ENCODE results near the gene INF2. TPM values are rescaled to one million over a fixed set of nuclear protein-coding genes. Genes with fewer than 3 reads are reported as not detected.
"Not testable (repeated sequence)": the region's sequence is repeated elsewhere in the genome, so short reads cannot be mapped to it uniquely, and the experiment has no call there.

Gene INF2
- 14.0 and 14.5 TPM in 2 replicates for total RNA-seq (2014; rRNA removed; shearing (Covaris generic))
- 28.2 and 37.8 TPM in 2 replicates for polyA plus RNA-seq (2015; cell fraction: cytosol; rRNA removed)
- polyA plus RNA-seq (2015; cell fraction: nucleus; rRNA removed), result 54.5 and 56.2 TPM in 2 replicates

DNA sequence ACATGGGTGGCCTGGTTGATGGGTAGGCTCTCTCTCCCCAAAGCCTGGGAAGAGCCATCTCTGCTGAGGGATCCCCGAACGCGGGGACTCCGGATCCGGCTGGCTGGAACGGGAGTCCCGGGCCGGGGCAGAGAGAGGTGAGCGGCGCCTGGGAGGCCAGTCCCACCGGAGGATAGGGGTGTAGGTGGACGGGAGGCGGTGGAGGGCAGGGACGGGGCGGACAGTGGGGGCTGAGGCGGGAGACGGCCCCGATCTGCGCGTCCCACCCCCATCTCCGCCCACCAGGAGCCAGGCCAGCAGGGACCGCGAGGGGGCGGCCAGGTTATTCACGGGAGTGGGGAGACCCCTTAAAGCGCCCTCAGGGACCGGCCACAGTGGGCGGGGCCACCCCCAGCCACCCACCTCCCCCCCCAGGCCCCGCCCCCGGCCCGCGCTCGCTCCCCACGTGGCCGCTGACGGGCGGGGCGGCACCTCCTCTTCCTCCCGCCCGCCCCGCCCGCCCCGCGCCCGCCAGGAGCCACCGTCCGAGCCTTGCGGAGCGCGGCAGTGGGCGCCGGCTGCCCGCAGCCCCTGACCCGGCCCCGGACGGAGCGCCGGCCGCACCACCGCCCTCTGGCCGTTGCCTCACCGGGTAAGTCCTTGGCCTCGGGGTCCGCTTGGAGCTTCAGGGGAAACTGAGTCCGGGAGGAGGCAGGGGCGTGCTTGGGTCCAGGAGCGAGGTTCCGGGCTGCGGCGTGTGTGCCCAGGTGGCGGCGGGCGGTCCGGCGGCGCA is at the start of gene INF2:
Gene INF2 (plus strand): TSS at position 510 of the 772 bp plus-strand sequence. CDS start 11,748 bp downstream, outside the sequence.
- in situ Hi-C loops (cut with HindIII; ENCODE audit: low pct_unique_long_range_greater_than_20kb, low sequenced_read_pairs), result no loop called here

DNA sequence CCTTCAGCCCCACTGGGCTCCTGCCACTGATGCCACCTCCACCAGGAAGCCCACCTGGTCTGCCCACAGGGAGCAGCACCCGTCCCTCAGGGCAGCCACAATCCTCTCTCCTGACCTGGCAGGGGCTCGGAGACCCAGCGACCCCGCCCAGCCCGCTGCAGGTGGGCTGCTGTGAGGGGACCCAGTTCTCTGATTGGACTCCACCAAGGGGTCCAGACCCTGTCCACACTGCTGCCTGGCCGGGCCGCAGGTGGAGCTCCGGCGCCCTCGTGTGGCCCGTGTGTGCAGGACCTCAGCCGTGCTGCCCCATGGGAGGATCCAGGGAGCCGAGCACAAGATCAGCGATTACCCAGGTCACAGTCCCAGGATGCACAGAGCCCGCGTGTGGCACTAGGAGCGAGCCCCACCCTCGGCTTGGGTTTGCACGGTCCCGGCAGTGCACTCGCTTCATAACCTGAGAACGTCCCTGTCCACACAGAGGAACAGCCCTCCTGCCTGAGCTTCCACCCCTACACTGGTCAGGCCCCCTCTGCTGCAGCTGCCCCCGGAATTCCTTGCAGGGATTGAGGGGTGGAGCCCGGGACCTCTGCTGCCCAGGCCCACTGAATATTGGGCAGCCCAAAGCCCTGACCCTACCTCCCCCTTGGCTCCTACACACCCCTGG is 49.4 kb upstream of the INF2 start:
- peak; percentile 76 for DNase-seq (ENCODE audit: low read depth, low spot score)
- in situ Hi-C loops (cut with HindIII; ENCODE audit: low pct_unique_long_range_greater_than_20kb, low sequenced_read_pairs), result no loop called here

More for the DNA sequence above, at the start of gene INF2:
- peak; percentile 53 for DNase-seq (ENCODE audit: low read depth, low spot score)

DNA sequence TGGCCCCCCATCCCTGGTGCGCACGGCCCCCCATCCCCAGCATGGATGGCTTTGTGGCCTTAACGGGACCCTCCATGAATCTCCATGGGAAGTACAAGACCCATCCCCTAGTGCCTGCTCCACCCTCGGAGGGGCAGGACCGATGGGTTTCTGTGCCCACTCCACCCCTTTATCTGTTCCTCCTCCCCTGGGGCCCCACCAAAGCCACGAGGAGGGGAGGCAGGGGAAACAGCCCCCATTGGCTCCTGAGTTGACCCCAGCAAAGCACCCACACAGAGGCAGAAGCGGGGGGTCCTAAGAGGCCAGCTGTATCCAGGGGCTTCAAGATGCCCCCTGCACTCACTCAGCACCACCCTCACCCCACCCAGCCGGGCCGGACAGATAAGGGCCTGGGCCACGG is 48.7 kb upstream of the INF2 start:
- no peak for DNase-seq (ENCODE audit: low read depth, low spot score)
- in situ Hi-C loops (cut with HindIII; ENCODE audit: low pct_unique_long_range_greater_than_20kb, low sequenced_read_pairs), result no loop called here

DNA sequence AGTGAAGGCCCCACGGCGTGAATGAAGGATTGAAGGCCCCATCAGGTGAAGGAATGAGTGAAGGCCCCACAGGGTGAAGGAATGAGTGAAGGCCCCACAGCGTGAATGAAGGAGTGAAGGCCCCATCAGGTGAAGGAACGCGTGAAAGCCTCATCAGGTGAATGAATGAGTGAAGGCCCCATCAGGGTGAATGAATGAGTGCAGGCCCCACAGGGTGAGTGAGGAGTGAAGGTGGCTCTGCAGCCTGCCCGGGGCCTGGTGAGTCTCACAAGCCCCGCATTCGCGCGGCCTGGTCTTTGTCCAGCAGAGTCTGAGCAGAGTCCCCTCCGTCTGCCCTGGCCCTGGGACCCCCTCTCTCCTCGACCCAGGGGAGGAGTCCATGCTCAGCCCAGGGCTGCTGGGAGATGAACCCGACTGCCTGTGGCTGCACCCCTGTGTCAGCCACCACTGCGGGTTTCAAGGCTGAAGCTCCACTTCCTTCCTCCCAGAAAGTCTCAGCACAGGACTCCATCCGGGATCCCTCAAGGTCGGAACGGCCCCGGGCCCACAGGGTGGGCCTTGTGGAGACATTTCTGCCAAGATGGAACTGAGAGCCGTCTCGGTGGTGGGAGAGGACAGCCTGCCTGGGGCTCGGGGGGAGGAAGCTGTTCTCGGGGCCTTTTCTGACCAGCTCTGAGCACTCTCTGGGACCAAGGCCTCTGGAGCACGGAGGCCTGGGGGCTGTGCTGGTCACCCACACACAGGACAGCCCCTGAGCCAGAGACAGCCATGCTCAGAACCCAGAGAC is 47.5 kb upstream of the INF2 start:
- in situ Hi-C loops (cut with HindIII; ENCODE audit: low pct_unique_long_range_greater_than_20kb, low sequenced_read_pairs), result no loop called here
- no peak for DNase-seq (ENCODE audit: low read depth, low spot score)

DNA sequence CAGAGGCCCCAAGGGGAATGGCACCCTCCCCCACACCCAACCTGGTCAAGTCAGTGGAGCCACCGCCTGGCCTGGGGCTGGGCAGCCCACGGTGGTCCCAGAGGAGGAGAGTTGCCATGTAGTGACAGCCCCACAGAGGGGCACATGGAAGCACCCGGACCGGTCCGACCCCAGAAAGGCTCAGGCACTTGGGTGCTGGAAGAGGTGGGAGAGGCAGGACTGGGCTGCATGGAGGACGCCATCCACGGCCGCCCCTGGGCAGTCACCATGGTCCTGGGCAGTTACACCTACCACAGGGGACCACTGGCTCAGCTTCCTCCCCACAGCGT is 46.9 kb upstream of the INF2 start:
- in situ Hi-C loops (cut with HindIII; ENCODE audit: low pct_unique_long_range_greater_than_20kb, low sequenced_read_pairs), result no loop called here
- no peak for DNase-seq (ENCODE audit: low read depth, low spot score)

DNA sequence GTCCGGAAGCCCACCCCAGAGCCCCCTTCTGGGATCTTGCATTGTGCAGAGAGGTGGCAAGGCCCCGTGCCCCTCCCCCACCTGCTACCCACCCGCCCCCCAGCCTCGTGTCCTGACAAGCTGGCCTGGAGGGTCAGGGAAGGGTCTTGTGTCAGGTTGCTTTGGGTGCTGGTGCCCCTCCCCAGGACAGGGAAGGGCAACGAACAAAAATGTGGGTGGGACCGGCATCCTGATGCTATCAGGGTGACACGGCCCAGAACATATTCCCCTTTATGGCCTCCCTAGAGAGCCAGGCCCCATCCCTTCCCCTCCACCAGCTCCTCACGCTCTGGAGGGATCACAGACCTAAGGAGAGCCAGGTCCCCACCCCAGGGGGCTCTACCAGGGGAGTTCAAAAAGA is 46.1 kb upstream of the INF2 start:
- DNase-seq (ENCODE audit: low read depth, low spot score), result no peak
- in situ Hi-C loops (cut with HindIII; ENCODE audit: low pct_unique_long_range_greater_than_20kb, low sequenced_read_pairs), result no loop called here

DNA sequence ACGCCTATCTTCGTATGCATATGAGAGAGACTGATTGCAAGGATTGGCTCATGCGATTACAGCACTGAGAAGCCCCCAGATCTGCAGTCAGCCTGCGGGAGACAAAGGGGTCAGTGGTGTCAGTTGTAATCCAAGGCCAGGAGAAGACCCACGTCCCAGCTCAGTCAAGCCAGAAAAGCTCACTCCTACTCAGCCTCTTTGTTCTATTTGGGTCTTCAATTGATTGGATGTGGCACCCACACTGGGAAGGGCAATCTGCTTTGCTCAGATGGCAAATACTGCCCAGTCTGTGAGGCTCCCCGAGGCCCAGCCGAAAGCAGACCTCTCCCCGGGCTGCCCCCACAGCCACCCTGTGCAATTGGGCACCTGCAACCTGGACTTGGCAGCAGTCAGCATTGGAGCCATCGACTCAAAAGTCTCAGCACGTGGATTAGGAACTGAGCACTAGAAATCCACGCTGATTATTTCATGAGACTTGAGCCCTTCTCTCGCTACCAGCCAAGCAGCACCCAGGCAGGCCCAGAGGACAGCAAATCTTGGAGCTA is 45.3 kb upstream of the INF2 start:
- DNase-seq (ENCODE audit: low read depth, low spot score), result no peak
- in situ Hi-C loops (cut with HindIII; ENCODE audit: low pct_unique_long_range_greater_than_20kb, low sequenced_read_pairs), result no loop called here

DNA sequence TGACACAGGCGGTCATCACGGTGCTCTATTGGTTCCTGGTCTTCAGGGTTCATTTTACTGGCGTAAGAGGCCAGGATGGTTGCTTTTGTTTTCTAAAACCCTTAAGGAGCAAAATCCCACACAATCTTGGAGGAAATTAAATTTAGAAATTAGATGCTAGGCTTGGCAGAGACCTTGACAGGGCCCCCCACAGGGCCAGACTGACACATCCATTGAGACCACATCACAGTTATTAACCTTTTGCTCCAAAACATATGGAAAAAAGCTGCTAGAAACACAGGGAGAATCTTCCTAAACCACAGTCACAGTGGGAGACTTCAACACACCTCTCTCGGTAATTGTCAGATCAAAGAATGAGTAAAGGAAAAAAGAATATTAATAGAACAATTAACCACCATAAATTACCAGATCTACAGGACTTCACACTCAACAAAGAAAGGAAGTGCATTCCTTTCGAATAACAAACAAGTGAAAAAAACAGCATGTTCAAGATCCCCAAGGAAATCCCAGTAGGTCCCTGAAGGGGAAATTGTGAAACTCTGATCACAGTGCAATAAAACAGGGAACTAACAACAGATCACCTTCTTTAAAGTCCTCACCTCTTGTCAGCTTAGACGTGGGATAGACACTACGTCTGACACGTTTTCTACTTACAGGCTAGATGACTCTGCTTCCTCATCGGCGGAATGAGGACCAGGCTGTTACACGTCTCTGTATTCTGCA is 44.6 kb upstream of the INF2 start:
- DNase-seq (ENCODE audit: low read depth, low spot score), result no peak
- in situ Hi-C loops (cut with HindIII; ENCODE audit: low pct_unique_long_range_greater_than_20kb, low sequenced_read_pairs), result no loop called here

DNA sequence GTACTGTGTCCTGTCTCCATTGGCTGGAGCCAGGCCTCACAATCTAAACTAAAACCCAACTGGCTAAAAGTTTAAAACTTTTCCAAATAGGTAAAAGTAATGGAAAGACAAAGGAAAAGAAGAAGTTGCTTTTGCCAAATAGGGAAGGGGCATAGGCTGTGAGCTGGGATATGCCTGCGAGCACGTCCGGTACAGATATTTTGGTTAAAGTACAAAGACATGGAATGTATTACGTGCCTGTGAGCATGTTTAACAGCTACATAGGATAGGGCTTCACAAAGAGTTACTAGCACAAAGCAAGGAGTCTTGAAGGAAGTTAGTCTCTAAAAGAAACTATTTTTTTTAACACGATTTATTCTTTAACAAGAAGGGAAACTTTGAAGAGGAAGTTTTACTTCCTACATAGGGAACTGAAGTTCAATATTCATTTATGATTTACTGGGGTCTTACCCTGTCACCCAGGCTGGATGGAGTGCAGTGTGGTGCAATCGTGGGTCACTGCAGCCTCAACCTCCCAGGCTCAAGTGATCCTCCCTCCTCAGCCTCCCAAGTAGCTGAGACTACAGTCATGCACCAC is 41.9 kb upstream of the INF2 start:
- DNase-seq (ENCODE audit: low read depth, low spot score), result no peak
- in situ Hi-C loops (cut with HindIII; ENCODE audit: low pct_unique_long_range_greater_than_20kb, low sequenced_read_pairs), result no loop called here

DNA sequence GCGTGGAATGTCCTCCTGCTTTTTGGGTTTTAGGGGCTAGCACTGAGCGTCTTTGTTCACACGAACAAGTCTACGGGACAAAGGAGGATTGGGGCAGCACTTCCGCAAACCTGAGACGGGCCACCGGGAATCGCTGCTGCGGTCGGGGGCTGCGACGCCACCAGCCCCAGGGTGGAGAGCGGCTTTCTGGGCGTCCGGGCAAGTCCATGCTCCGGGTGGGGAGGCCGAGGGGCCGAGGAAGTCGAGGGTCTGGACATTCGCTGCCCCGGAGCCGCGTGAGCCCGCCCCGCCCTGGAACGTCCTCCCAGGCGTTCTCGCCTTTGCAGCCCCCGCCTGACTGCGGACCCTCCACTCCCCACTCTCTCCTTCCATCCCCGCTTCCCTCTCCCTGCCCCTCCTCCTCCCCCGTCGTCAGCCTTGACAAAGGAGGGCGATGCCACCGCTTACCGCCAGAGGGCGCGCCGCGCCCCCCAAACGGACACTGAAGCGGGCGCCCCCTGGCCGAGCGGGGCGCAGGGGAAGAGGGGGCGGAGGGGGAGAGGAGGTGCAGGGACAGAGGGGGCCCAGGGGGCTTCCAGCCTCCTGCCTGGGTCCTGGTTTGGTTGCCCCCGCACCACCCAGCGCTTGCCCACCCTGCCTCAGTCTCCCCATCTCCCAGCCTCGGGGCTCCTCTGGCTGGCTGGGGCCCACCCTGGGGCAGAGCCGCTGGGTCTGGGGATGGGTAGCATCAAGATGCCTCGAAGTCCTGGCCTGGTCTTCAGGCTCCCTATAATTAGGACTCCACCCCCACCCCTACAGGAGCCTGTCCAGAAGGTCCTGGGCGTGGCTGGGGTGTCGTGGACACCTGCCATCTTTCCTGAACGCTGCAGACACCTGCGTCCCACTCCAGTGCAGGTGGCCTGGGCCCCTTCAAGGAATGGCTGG is 39.1 kb upstream of the INF2 start:
- DNase-seq (ENCODE audit: low read depth, low spot score), result peak; percentile 49
- in situ Hi-C loops (cut with HindIII; ENCODE audit: low pct_unique_long_range_greater_than_20kb, low sequenced_read_pairs), result no loop called here

DNA sequence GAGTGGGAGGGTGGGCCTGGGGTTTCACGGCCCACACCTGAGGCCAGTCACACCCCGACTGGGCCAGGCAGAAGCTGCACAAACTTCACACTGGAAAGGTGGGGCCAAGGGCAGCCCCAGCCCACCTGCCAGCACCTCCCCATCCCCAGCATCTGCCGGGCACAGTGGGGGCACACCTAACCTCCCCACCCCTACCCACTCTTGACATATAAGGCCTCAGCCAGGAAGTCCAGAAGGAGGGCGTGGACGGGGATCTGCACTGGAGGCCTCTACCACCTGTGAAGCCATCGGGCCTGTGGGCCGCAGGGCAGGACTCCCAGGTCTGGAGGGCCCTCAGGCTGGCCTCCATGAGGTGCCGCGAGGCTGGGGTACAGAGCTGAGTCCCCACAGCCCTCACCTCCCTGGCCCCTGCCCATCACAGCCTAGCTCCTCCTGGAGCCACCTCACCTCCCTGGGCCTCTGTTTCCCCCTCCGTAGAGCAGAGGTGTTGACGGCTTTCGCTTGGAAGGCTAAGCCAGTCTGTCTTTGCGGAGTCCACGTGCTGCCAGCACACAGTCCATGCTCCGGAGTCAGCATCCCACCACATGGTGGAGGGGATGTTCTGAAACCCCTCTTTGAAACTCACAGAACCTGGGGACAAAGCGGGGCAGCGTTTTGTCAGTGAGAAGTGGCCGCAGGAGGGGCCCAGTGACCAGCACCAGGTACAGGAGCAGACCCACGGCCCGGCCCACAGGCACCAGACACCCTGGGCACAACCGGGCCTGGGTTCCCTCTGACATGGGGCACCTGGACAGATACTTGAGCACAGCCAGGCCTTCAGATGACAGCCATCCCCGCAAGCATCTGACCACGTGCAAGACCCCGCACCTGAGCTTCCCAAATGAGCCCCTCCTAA is 38.2 kb upstream of the INF2 start:
- DNase-seq (ENCODE audit: low read depth, low spot score), result no peak
- in situ Hi-C loops (cut with HindIII; ENCODE audit: low pct_unique_long_range_greater_than_20kb, low sequenced_read_pairs), result no loop called here

DNA sequence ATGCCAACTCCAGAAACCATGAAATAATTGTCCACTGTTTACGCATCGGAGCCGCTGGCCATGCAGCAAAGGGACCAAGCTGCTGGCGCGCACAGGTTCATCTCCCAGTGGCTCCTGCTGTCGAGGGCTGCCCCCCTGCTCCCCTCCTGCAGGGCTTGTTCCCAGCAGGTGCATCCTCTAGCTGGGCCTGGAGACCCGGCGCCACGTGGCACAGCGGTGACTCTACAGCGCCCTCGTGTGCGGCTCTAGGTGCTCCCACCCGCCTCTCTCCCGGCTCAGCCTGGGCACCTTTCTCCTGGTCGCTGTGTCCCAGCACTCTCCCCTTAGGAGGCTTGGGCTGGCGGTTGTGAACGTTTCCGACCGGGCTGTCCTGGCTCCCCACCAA is 37.5 kb upstream of the INF2 start:
- no peak for DNase-seq (ENCODE audit: low read depth, low spot score)
- in situ Hi-C loops (cut with HindIII; ENCODE audit: low pct_unique_long_range_greater_than_20kb, low sequenced_read_pairs), result no loop called here

DNA sequence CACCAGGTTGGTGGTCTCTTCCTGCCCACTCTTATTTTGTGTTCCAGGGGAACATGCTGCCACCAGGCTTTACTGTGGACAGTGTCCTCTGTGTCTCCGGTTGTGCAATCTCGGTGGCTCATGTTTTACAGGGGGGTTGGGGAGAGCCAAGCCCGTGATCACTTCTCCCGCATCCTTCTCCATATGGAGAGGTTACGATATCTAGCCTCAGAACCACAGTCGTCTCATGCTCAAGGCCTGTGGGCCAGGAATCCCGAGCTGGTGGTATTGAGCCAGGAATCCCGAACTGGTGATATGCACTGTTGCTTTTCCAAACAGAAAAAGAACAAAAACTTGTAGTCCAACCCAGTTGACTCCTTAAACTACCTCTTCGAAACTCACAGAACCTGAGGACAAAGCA is 37.0 kb upstream of the INF2 start:
- in situ Hi-C loops (cut with HindIII; ENCODE audit: low pct_unique_long_range_greater_than_20kb, low sequenced_read_pairs), result no loop called here
- no peak for DNase-seq (ENCODE audit: low read depth, low spot score)

DNA sequence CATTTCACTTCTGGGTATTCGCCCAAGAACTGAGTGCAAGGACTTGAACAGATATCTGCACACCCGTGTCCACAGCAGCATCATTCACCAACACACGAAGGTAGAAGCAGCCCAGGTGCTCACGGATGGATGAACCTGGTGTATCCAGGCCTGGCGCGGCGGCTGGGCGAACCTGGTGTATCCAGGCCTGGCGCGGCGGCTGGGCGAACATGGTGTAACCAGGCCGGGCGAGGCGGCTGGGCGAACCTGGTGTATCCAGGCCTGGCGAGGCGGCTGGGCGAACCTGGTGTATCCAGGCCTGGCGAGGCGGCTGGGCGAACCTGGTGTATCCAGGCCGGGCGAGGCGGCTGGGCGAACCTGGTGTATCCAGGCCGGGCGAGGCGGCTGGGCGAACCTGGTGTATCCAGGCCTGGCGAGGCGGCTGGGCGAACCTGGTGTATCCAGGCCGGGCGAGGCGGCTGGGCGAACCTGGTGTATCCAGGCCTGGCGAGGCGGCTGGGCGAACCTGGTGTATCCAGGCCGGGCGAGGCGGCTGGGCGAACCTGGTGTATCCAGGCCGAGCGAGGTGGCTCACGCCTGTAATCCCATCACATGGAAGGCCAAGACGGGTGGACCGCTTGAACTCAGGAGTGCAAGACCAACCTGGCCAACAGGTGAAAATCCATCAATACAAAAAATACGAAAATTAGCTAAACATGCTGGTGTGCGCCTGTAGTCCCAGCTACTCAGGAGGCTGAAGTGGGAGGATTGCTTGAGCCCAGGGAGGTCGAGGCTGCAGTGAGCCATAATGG is 36.1 kb upstream of the INF2 start:
- DNase-seq (ENCODE audit: low read depth, low spot score); in situ Hi-C loops (cut with HindIII; ENCODE audit: low pct_unique_long_range_greater_than_20kb, low sequenced_read_pairs): not testable (repeated sequence)

DNA sequence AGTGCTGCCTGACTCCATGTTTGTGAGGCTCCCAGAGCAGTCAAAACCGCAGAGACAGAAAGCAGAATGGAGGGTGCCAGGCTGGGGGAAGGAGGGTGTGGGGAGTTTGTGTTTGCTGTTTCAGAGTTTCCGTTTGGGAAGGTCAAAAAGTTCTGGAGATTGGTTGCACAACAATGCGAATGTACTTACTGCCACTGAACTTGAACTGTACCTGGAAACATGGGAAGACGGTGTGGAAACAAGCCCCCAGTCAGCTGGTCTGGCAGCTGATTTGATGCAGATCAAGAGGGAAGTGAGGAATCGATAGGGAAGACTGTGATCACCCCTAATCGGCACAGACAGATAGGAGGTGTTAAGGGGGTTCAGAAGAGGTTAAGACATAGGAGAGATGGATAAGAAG is 35.3 kb upstream of the INF2 start:
- no peak for DNase-seq (ENCODE audit: low read depth, low spot score)
- in situ Hi-C loops (cut with HindIII; ENCODE audit: low pct_unique_long_range_greater_than_20kb, low sequenced_read_pairs), result no loop called here

Data from SK-MEL-5 (cell line).